ENCODE measurements around the gene GPANK1. TPM values are rescaled to one million over a fixed set of nuclear protein-coding genes. Genes with fewer than 3 reads are reported as not detected.

Gene GPANK1
- 14.5 and 14.7 TPM in 2 replicates for total RNA-seq

GRCh38 chr6:31664790-31665500, at the start of gene GPANK1:
Gene GPANK1 (minus strand): TSS chr6:31664997. CDS start chr6:31664478, 519 bp downstream.

GRCh38 chr6:31706599-31706998, 41.8 kb upstream of the GPANK1 start, which contains the start of gene LY6G6F:
Gene LY6G6F (plus strand): TSS chr6:31706866. CDS start chr6:31706907, 41 bp downstream.

GRCh38 chr6:31702819-31703716, 38.3 kb upstream of the GPANK1 start, which contains the start of gene ABHD16A:
Gene ABHD16A (minus strand): TSS chr6:31703324. CDS start chr6:31703281, 43 bp downstream.

GRCh38 chr6:31680226-31681134, 15.7 kb upstream of the GPANK1 start, which contains the start of gene LY6G5C:
Gene LY6G5C (minus strand): TSS chr6:31681067. CDS start chr6:31680373, 694 bp downstream.

GRCh38 chr6:31669676-31670075, 4.9 kb upstream of the GPANK1 start, which contains the start of gene LY6G5B:
Gene LY6G5B (plus strand): TSS chr6:31669976. CDS start chr6:31670951, 975 bp downstream.

GRCh38 chr6:31665501-31666336, 922 bp upstream of the GPANK1 start, which contains the start of gene CSNK2B:
Gene CSNK2B (plus strand): TSS chr6:31666080. CDS start chr6:31666832, 752 bp downstream.

GRCh38 chr6:31660381-31661261, 4.2 kb downstream of the GPANK1 start, which contains the start of gene C6orf47:
Gene C6orf47 (minus strand): TSS chr6:31660778. CDS start chr6:31659947, 831 bp downstream.

GRCh38 chr6:31655349-31656237, 9.2 kb downstream of the GPANK1 start, which contains the start of gene APOM:
Gene APOM (plus strand): TSS chr6:31655894. CDS start chr6:31655967, 73 bp downstream.

GRCh38 chr6:31620586-31621319, 44.0 kb downstream of the GPANK1 start, which contains the start of gene PRRC2A:
Gene PRRC2A (plus strand): TSS chr6:31620715. CDS start chr6:31622790, 2,075 bp downstream.

GRCh38 chr6:31614684-31615578, 49.9 kb downstream of the GPANK1 start, which contains the start of gene AIF1:
Gene AIF1 (plus strand): TSS chr6:31615234. CDS start chr6:31615330, 96 bp downstream.

Other genes with a start within 250 kb of the GPANK1 start
- gene MICB, start 166.9 kb downstream of the GPANK1 start, total RNA-seq = 5.2 and 9.3 TPM in 2 replicates
- gene MCCD1, start 136.0 kb downstream of the GPANK1 start, total RNA-seq = not detected in 2 replicates
- 291 and 399 TPM in 2 replicates for gene DDX39B, start 123.0 kb downstream of the GPANK1 start, total RNA-seq
- 0.19 and 0.28 TPM in 2 replicates for gene ATP6V1G2, start 118.4 kb downstream of the GPANK1 start, total RNA-seq
- gene NFKBIL1, start 117.4 kb downstream of the GPANK1 start, total RNA-seq = 16.3 and 17.6 TPM in 2 replicates
- not detected in 2 replicates for gene LTA, start 92.7 kb downstream of the GPANK1 start, total RNA-seq
- gene TNF, start 89.4 kb downstream of the GPANK1 start, total RNA-seq = 0.23 and 0.28 TPM in 2 replicates
- 0.85 and 1.5 TPM in 2 replicates for gene LTB, start 82.6 kb downstream of the GPANK1 start, total RNA-seq
- gene LST1, start 78.7 kb downstream of the GPANK1 start, total RNA-seq = not detected in 2 replicates
- not detected in 2 replicates for gene NCR3, start 72.0 kb downstream of the GPANK1 start, total RNA-seq
- not detected in 2 replicates for gene AIF1, start 49.8 kb downstream of the GPANK1 start, total RNA-seq
- 63.4 and 119 TPM in 2 replicates for gene PRRC2A, start 44.3 kb downstream of the GPANK1 start, total RNA-seq
- 200 and 272 TPM in 2 replicates for gene BAG6, start 12.3 kb downstream of the GPANK1 start, total RNA-seq
- gene APOM, start 9.1 kb downstream of the GPANK1 start, total RNA-seq = 2.3 and 3.9 TPM in 2 replicates
- 17.0 and 18.1 TPM in 2 replicates for gene C6orf47, start 4.2 kb downstream of the GPANK1 start, total RNA-seq
- 236 and 271 TPM in 2 replicates for gene CSNK2B, start 1.1 kb upstream of the GPANK1 start, total RNA-seq
- 0.60 and 2.1 TPM in 2 replicates for gene LY6G5B, start 5.0 kb upstream of the GPANK1 start, total RNA-seq
- gene LY6G5C, start 16.1 kb upstream of the GPANK1 start, total RNA-seq = 0.42 and 0.79 TPM in 2 replicates
- gene ABHD16A, start 38.3 kb upstream of the GPANK1 start, total RNA-seq = 26.8 and 31.6 TPM in 2 replicates
- not detected in 2 replicates for gene LY6G6F, start 41.9 kb upstream of the GPANK1 start, total RNA-seq
- not detected in 2 replicates for gene LY6G6D, start 50.4 kb upstream of the GPANK1 start, total RNA-seq
- 1.5 and 3.7 TPM in 2 replicates for gene LY6G6C, start 56.7 kb upstream of the GPANK1 start, total RNA-seq
- gene MPIG6B, start 58.4 kb upstream of the GPANK1 start, total RNA-seq = 0.49 TPM in 1 of 2 replicates, not detected in the other
- gene DDAH2, start 64.3 kb upstream of the GPANK1 start, total RNA-seq = 28.1 and 43.2 TPM in 2 replicates
- 445 and 657 TPM in 2 replicates for gene CLIC1, start 71.5 kb upstream of the GPANK1 start, total RNA-seq
- 10.5 and 12.6 TPM in 2 replicates for gene MSH5, start 75.0 kb upstream of the GPANK1 start, total RNA-seq
- 0.63 and 2.0 TPM in 2 replicates for gene SAPCD1, start 97.7 kb upstream of the GPANK1 start, total RNA-seq
- gene VWA7, start 112.3 kb upstream of the GPANK1 start, total RNA-seq = 1.6 and 2.8 TPM in 2 replicates
- 109 and 115 TPM in 2 replicates for gene VARS1, start 130.8 kb upstream of the GPANK1 start, total RNA-seq
- gene LSM2, start 142.0 kb upstream of the GPANK1 start, total RNA-seq = 73.8 and 83.4 TPM in 2 replicates
- 0.14 and 0.21 TPM in 2 replicates for gene HSPA1L, start 150.3 kb upstream of the GPANK1 start, total RNA-seq
- gene HSPA1A, start 150.5 kb upstream of the GPANK1 start, total RNA-seq = 85.4 and 93.2 TPM in 2 replicates
- 172 and 180 TPM in 2 replicates for gene HSPA1B, start 162.7 kb upstream of the GPANK1 start, total RNA-seq
- gene NEU1, start 197.8 kb upstream of the GPANK1 start, total RNA-seq = 34.1 and 39.3 TPM in 2 replicates
- 4.2 and 7.5 TPM in 2 replicates for gene SLC44A4, start 214.0 kb upstream of the GPANK1 start, total RNA-seq
- 29.7 and 35.3 TPM in 2 replicates for gene EHMT2, start 232.7 kb upstream of the GPANK1 start, total RNA-seq
- 0.46 and 0.99 TPM in 2 replicates for gene ZBTB12, start 237.1 kb upstream of the GPANK1 start, total RNA-seq